Mesendoderm (in vitro differentiated cells): ENCODE results near the gene ZNF750.

Source experiments
- DNase-seq: peaks from one replicate; pipeline ENCODE4 v3.0.0; 2013
- H2AK5ac ChIP-seq: 2 replicates; pipeline ENCODE4 v1.6.1; 2013; ENCODE audit warnings: low read length, inconsistent platforms
- H2BK120ac ChIP-seq: 2 replicates; pipeline ENCODE4 v1.6.1; 2013; ENCODE audit warnings: low read depth, mild to moderate bottlenecking, low read length, moderate library complexity, mixed read lengths
- H2BK15ac ChIP-seq: replicated peaks from 2 replicates; pipeline ENCODE4 v1.6.1; 2013; ENCODE audit warnings: low read depth, mild to moderate bottlenecking, moderate library complexity
- H2BK5ac ChIP-seq: 2 replicates; pipeline ENCODE4 v1.6.1; 2013; ENCODE audit warnings: low read length, inconsistent platforms
- H3K18ac ChIP-seq: 2 replicates; pipeline ENCODE4 v1.6.1; 2013; ENCODE audit warnings: mild to moderate bottlenecking, low read length, mixed read lengths
- H3K23ac ChIP-seq: one replicate; pipeline ENCODE4 v1.6.1; 2013; ENCODE audit warnings: low read length
- H3K27ac ChIP-seq: 2 replicates; pipeline ENCODE4 v1.5.1; 2013; ENCODE audit warnings: low read depth, mild to moderate bottlenecking, inconsistent platforms, low read length, moderate library complexity
- H3K27me3 ChIP-seq: 2 replicates; pipeline ENCODE4 v1.6.1; 2013; ENCODE audit warnings: low read length, control low read depth, mild to moderate bottlenecking, inconsistent platforms; ENCODE audit not compliant: insufficient read depth, poor library complexity
- H3K36me3 ChIP-seq: 2 replicates; pipeline ENCODE4 v1.6.1; 2013; ENCODE audit warnings: low read length, inconsistent platforms; ENCODE audit not compliant: control insufficient read depth, insufficient read depth
- H3K4ac ChIP-seq: one replicate; pipeline ENCODE4 v1.6.1; 2013; ENCODE audit warnings: low read depth, mild to moderate bottlenecking, low read length, moderate library complexity
- H3K4me1 ChIP-seq: 2 replicates; pipeline ENCODE4 v1.6.1; 2013; ENCODE audit warnings: low read depth, low read length, inconsistent platforms; ENCODE audit not compliant: control insufficient read depth
- H3K4me2 ChIP-seq: 2 replicates; pipeline ENCODE4 v1.6.1; 2013; ENCODE audit warnings: low read length
- H3K4me3 ChIP-seq: 2 replicates; pipeline ENCODE4 v1.5.1; 2013; ENCODE audit warnings: mild to moderate bottlenecking, low read length
- H3K56ac ChIP-seq: one replicate; pipeline ENCODE4 v1.6.1; 2013; ENCODE audit warnings: low read length
- H3K79me1 ChIP-seq: 2 replicates; pipeline ENCODE4 v1.6.1; 2013; ENCODE audit warnings: low read length, inconsistent platforms
- H3K79me2 ChIP-seq: 2 replicates; pipeline ENCODE4 v1.6.1; 2013; ENCODE audit warnings: mild to moderate bottlenecking, low read length; ENCODE audit not compliant: control insufficient read depth, insufficient read depth
- H3K9ac ChIP-seq: 2 replicates; pipeline ENCODE4 v1.6.1; 2013; ENCODE audit warnings: low read length, inconsistent platforms
- H4K5ac ChIP-seq: one replicate; pipeline ENCODE4 v1.6.1; 2013; ENCODE audit warnings: low read length
- H4K8ac ChIP-seq: one replicate; pipeline ENCODE4 v1.6.1; 2013; ENCODE audit warnings: low read depth, mild to moderate bottlenecking, control low read depth, low read length, moderate library complexity
- WGBS: extraction: QIAGEN DNeasy Blood & Tissue Kit; methylation state at CpG from one replicate; pipeline ENCODE4 v1.1.7; 2013; ENCODE audit warnings: low lambda C conversion rate, missing lambda C conversion rate; ENCODE audit not compliant: insufficient coverage; ENCODE audit errors: extremely low coverage; 5-methylcytosine and 5-hydroxymethylcytosine counted together

The ZNF750 gene

GRCh38 chr17:82858376-82859126 lies 18.7 kb upstream of the ZNF750 start:
- no peak overlapping the region for H2AK5ac ChIP-seq
- no peak overlapping the region for H3K4ac ChIP-seq
- no CpG with 5 or more reads among the region's 28 CpGs for WGBS
- H2BK120ac ChIP-seq = no peak overlapping the region
- no peak overlapping the region for H3K4me2 ChIP-seq
- peak; percentile 30 for DNase-seq
- H2BK15ac ChIP-seq = no peak overlapping the region
- no peak overlapping the region for H3K18ac ChIP-seq
- no peak overlapping the region for H4K8ac ChIP-seq
- H4K5ac ChIP-seq = no peak overlapping the region
- peaks cover 1% of the 10 kb centered on the region for H3K79me1 ChIP-seq
- H3K27ac ChIP-seq = no peak overlapping the region
- H2BK5ac ChIP-seq = no peak overlapping the region
- H3K23ac ChIP-seq = no peak overlapping the region
- H3K27me3 ChIP-seq = no peaks in the 10 kb centered on the region
- no peaks in the 10 kb centered on the region for H3K79me2 ChIP-seq
- H3K56ac ChIP-seq = peak overlapping the region; percentile 49
- no peak overlapping the region for H3K9ac ChIP-seq
- no peak overlapping the region for H3K4me3 ChIP-seq
- H3K36me3 ChIP-seq = no peaks in the 10 kb centered on the region
- H3K4me1 ChIP-seq = no peaks in the 10 kb centered on the region

GRCh38 chr17:82856361-82856760 lies 16.5 kb upstream of the ZNF750 start:
- H3K56ac ChIP-seq = no peak overlapping the region

GRCh38 chr17:82854226-82854625 lies 14.4 kb upstream of the ZNF750 start:
- Histone ChIP-seq H2AK5ac (no peak overlapping the region), H3K18ac (no peak overlapping the region), H2BK5ac (no peak overlapping the region), H3K23ac (no peak overlapping the region), H3K4me3 (no peak overlapping the region), H3K9ac (no peak overlapping the region), H3K56ac (no peak overlapping the region), H2BK120ac (no peak overlapping the region), H3K79me1 (no peaks in the 10 kb centered on the region), H3K27ac (no peak overlapping the region), H3K79me2 (no peaks in the 10 kb centered on the region), H2BK15ac (no peak overlapping the region), H3K27me3 (no peaks in the 10 kb centered on the region), H3K4ac (no peak overlapping the region), H3K4me2 (no peak overlapping the region), H4K5ac (no peak overlapping the region), H4K8ac (no peak overlapping the region), H3K36me3 (no peaks in the 10 kb centered on the region), H3K4me1 (no peaks in the 10 kb centered on the region)
- DNase-seq = no peak
- WGBS = no CpG with 5 or more reads among the region's 11 CpGs

More at GRCh38 chr17:82856361-82856760, 16.5 kb upstream of the ZNF750 start:
- H3K4ac ChIP-seq = no peak overlapping the region
- no CpG with 5 or more reads among the region's 15 CpGs for WGBS
- H3K4me2 ChIP-seq = no peak overlapping the region
- H3K4me1 ChIP-seq = no peaks in the 10 kb centered on the region
- no peak overlapping the region for H2BK15ac ChIP-seq
- no peak overlapping the region for H4K5ac ChIP-seq
- H3K23ac ChIP-seq = no peak overlapping the region
- H3K4me3 ChIP-seq = no peak overlapping the region
- H3K79me1 ChIP-seq = peaks cover 1% of the 10 kb centered on the region
- no peak overlapping the region for H4K8ac ChIP-seq
- no peaks in the 10 kb centered on the region for H3K27me3 ChIP-seq
- no peak overlapping the region for H2BK120ac ChIP-seq
- H3K79me2 ChIP-seq = no peaks in the 10 kb centered on the region
- no peak overlapping the region for H3K18ac ChIP-seq
- H2AK5ac ChIP-seq = no peak overlapping the region
- no peak overlapping the region for H3K9ac ChIP-seq
- no peak overlapping the region for H3K27ac ChIP-seq
- H3K36me3 ChIP-seq = no peaks in the 10 kb centered on the region
- DNase-seq = no peak
- H2BK5ac ChIP-seq = no peak overlapping the region

GRCh38 chr17:82851381-82851780 lies 11.6 kb upstream of the ZNF750 start:
- Histone ChIP-seq H2BK15ac (no peak overlapping the region), H3K4ac (no peak overlapping the region), H3K79me2 (no peaks in the 10 kb centered on the region), H2BK5ac (no peak overlapping the region), H3K27ac (no peak overlapping the region), H3K4me3 (no peak overlapping the region), H3K79me1 (no peaks in the 10 kb centered on the region), H3K36me3 (no peaks in the 10 kb centered on the region), H3K27me3 (no peaks in the 10 kb centered on the region), H3K23ac (no peak overlapping the region), H3K9ac (no peak overlapping the region), H3K56ac (no peak overlapping the region), H3K4me1 (no peaks in the 10 kb centered on the region), H2BK120ac (no peak overlapping the region), H4K5ac (no peak overlapping the region), H3K4me2 (no peak overlapping the region), H3K18ac (no peak overlapping the region), H2AK5ac (no peak overlapping the region), H4K8ac (no peak overlapping the region)
- no CpG with 5 or more reads among the region's 12 CpGs for WGBS
- DNase-seq = no peak

- H3K9ac ChIP-seq = no peak overlapping the region
- no peak for DNase-seq
- H3K18ac ChIP-seq = no peak overlapping the region
- no peak overlapping the region for H2BK5ac ChIP-seq
- H3K79me2 ChIP-seq = no peaks in the 10 kb centered on the region
- no peaks in the 10 kb centered on the region for H3K79me1 ChIP-seq
- no peaks in the 10 kb centered on the region for H3K27me3 ChIP-seq
- H3K56ac ChIP-seq = no peak overlapping the region
- H4K8ac ChIP-seq = no peak overlapping the region
- H2BK120ac ChIP-seq = no peak overlapping the region
- H3K4ac ChIP-seq = no peak overlapping the region
- H3K4me2 ChIP-seq = no peak overlapping the region
- no peaks in the 10 kb centered on the region for H3K4me1 ChIP-seq
- H4K5ac ChIP-seq = no peak overlapping the region
- H2AK5ac ChIP-seq = no peak overlapping the region
- no peak overlapping the region for H3K4me3 ChIP-seq
- no peak overlapping the region for H3K23ac ChIP-seq
- WGBS = no CpG with 5 or more reads among the region's 33 CpGs
- no peak overlapping the region for H3K27ac ChIP-seq
- H2BK15ac ChIP-seq = no peak overlapping the region
- H3K36me3 ChIP-seq = no peaks in the 10 kb centered on the region
These were observed 9.5 kb upstream of the ZNF750 start for GRCh38 chr17:82849076-82849945.
